Tibial nerve (tissue), 4 donors: ENCODE measurements around the gene DNASE1L3. TPM values are rescaled to one million over a fixed set of nuclear protein-coding genes. Genes with fewer than 3 reads are reported as not detected.

Experiments used
- DNase-seq, 2 donors: peaks; one replicate each; pipeline ENCODE4 v3.0.0-alpha.2; 2019; ENCODE audit warnings: low spot score in 2 of 2
- H3K27ac ChIP-seq, 4 donors: fragments of 200-600 bp; sonication (generic) in 3 of 4; one replicate each; pipeline ENCODE4 v1.5.1; 2017 to 2019; ENCODE audit warnings: mild to moderate bottlenecking in 1 of 4
- H3K27me3 ChIP-seq, 2 donors: fragments of 200-600 bp; sonication (generic) in 1 of 2; one replicate each; pipeline versions ENCODE4 v1.5.1 to v1.6.0; 2017 to 2019
- H3K36me3 ChIP-seq, 3 donors: fragments of 200-600 bp; sonication (generic); one replicate each; pipeline ENCODE4 v1.5.1; 2018 to 2019
- H3K4me1 ChIP-seq, 4 donors: fragments of 200-600 bp; sonication (generic) in 3 of 4; one replicate each; pipeline ENCODE4 v1.5.1; 2017 to 2019
- H3K4me3 ChIP-seq, 4 donors: fragments of 200-600 bp; sonication (generic) in 3 of 4; one replicate each; pipeline ENCODE4 v1.5.1; 2017 to 2019; ENCODE audit warnings: mild to moderate bottlenecking in 1 of 4, moderate library complexity in 1 of 4
- H3K9me3 ChIP-seq, 4 donors: fragments of 200-600 bp; sonication (generic) in 3 of 4; one replicate each; pipeline ENCODE4 v1.5.1; 2017 to 2019
- CTCF ChIP-seq, 5 experiments: fragments of 200-600 bp in 3 of 5; fragments of 450-650 bp in 2 of 5; sonication (generic) in 3 of 5; IDR thresholded peaks; one replicate each; pipeline ENCODE4 v1.5.1; 2016 to 2019; ENCODE audit warnings: antibody characterized with exemption in 5 of 5, mild to moderate bottlenecking in 3 of 5, moderate library complexity in 2 of 5
- EP300 ChIP-seq, 2 donors: sonication (generic); formaldehyde crosslinking; IDR thresholded peaks; one replicate each; pipeline ENCODE4 v1.6.1; 2017; ENCODE audit warnings: antibody characterized with exemption in 2 of 2, mild to moderate bottlenecking in 1 of 2
- POLR2A ChIP-seq, 2 donors: fragments of 450-650 bp; IDR thresholded peaks; one replicate each; pipeline ENCODE4 v1.6.1; 2017; ENCODE audit warnings: antibody characterized with exemption in 2 of 2, mild to moderate bottlenecking in 2 of 2, moderate library complexity in 2 of 2
- WGBS, 2 donors: methylation state at CpG; one replicate each; pipeline ENCODE4 v1.1.5; 2018; 5-methylcytosine and 5-hydroxymethylcytosine counted together
- total RNA-seq, 4 donors: library from RNA; depleted of rRNA; stranded (reverse); fragments of >200 nt; gene quantifications; one replicate each; pipeline ENCODE4 v1.1.0, GENCODE V29; 2016

DNASE1L3 gene
- total RNA-seq, 4 donors from 2014 or later, result 0.39 to 12.9 (median 1.5) TPM

- no peak for DNase-seq
- TF ChIP-seq CTCF (IDR thresholded peaks at IDR 0.05) (no peak), EP300 (IDR thresholded peaks at IDR 0.05) (no peak), POLR2A (IDR thresholded peaks at IDR 0.05) (no peak)
- Histone ChIP-seq H3K4me1 (peaks cover 0 to 65% (median 28%) of the 10 kb centered on the region in 4 donors), H3K36me3 (peaks cover 0 to 12% (median 0%) of the 10 kb centered on the region in 3 donors), H3K27ac (peak overlapping the region; percentile 53 to 87 (median 72)), H3K27me3 (no peaks in the 10 kb centered on the region), H3K9me3 (no peaks in the 10 kb centered on the region), H3K4me3 (no peak overlapping the region)
- 34 to 38% methylated on average over 17 to 18 of the region's 18 CpGs for WGBS, 2 donors
These were observed 35.2 kb downstream of the DNASE1L3 start for GRCh38 chr3:58175437-58176184.

GRCh38 chr3:58175187-58175436, 35.7 kb downstream of the DNASE1L3 start:
- 4 to 9% methylated on average over 3 of the region's 3 CpGs for WGBS, 2 donors
- no peak for DNase-seq
- Histone ChIP-seq H3K36me3 (peaks cover 0 to 17% (median 0%) of the 10 kb centered on the region in 3 donors), H3K27ac (peak overlapping the region in 3 of 4 donors; percentile 68 to 87 (median 77)), H3K27me3 (no peaks in the 10 kb centered on the region), H3K4me1 (peaks cover 0 to 65% (median 28%) of the 10 kb centered on the region in 4 donors), H3K4me3 (no peak overlapping the region), H3K9me3 (no peaks in the 10 kb centered on the region)
- TF ChIP-seq POLR2A (IDR thresholded peaks at IDR 0.05) (no peak), CTCF (IDR thresholded peaks at IDR 0.05) (no peak), EP300 (IDR thresholded peaks at IDR 0.05) (no peak)

GRCh38 chr3:58173669-58174398, 36.9 kb downstream of the DNASE1L3 start:
- no peak overlapping the region for H3K4me3 ChIP-seq
- no peak for DNase-seq
- peak overlapping the region; percentile 23 to 87 (median 72) for H3K27ac ChIP-seq
- WGBS, 2 donors, result 70 to 88% methylated on average over 7 to 12 of the region's 12 CpGs
- TF ChIP-seq POLR2A (IDR thresholded peaks at IDR 0.05) (no peak), CTCF (IDR thresholded peaks at IDR 0.05) (peak in 4 of 5 experiments; percentile 7 to 47 (median 28)), EP300 (IDR thresholded peaks at IDR 0.05) (no peak)
- peaks cover 0 to 27% (median 4%) of the 10 kb centered on the region in 3 donors for H3K36me3 ChIP-seq
- no peaks in the 10 kb centered on the region for H3K27me3 ChIP-seq
- peaks cover 0 to 65% (median 28%) of the 10 kb centered on the region in 4 donors for H3K4me1 ChIP-seq
- no peaks in the 10 kb centered on the region for H3K9me3 ChIP-seq

- no peak for DNase-seq
- peak overlapping the region; percentile 23 to 87 (median 58) for H3K27ac ChIP-seq
- no peaks in the 10 kb centered on the region for H3K9me3 ChIP-seq
- peaks cover 0 to 28% (median 4%) of the 10 kb centered on the region in 3 donors for H3K36me3 ChIP-seq
- TF ChIP-seq CTCF (IDR thresholded peaks at IDR 0.05) (no peak), POLR2A (IDR thresholded peaks at IDR 0.05) (no peak), EP300 (IDR thresholded peaks at IDR 0.05) (no peak)
- H3K4me3 ChIP-seq, result no peak overlapping the region
- H3K27me3 ChIP-seq, result no peaks in the 10 kb centered on the region
- peaks cover 0 to 59% (median 25%) of the 10 kb centered on the region in 4 donors for H3K4me1 ChIP-seq
- 75 to 76% methylated on average over 14 of the region's 14 CpGs for WGBS, 2 donors
These were observed 37.6 kb downstream of the DNASE1L3 start for GRCh38 chr3:58173029-58173668.
